ENCODE measurements around the gene HPCAL1.

The HPCAL1 gene

DNA sequence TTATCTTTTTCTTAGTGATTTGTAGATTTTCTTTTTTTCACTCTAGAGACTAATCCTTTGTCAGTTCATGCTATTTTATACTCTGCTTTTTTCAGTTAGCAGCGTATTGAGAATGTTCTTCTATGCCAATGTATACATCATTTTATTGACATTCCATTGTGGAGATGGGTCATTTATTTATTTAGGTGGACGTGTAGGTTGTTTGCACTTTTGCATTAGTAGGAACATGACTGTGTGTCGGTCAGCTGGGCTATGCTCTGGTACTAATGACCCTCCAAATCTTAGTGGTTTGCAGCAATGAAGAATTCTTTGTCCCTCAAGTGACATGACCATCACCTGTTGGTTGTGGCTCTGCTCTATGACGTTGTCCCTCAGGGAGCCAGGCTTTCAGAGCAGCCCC lies 33.6 kb downstream of the HPCAL1 start:
- no peak for DNase-seq (ENCODE audit: low read depth, low spot score)

GRCh38 chr2:10337449-10338269 lies 35.0 kb downstream of the HPCAL1 start:
- DNase-seq (ENCODE audit: low read depth, low spot score), result no peak

GRCh38 chr2:10338270-10339188 lies 35.8 kb downstream of the HPCAL1 start:
- DNase-seq (ENCODE audit: low read depth, low spot score), result no peak

- DNase-seq (ENCODE audit: low read depth, low spot score), result no peak
Observed at GRCh38 chr2:10339647-10340592, 37.2 kb downstream of the HPCAL1 start.

DNA sequence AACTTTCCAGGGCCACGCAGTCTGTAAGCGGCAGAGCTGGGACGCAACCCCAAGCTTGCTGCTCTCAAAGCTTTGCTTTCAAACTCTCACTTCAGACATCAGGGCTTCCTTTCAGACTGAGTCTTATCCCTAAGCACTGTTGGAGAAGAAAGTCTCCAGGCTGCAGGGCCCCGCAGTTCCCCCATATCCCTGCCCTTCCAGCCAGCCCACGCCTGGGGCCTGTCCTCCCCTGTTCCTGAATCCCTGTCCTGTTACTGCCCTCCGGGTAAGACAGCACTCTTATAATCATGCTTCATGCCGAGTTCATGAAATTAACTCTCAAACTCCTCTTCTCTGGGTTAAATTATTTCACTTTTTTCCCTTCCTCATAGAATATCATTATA lies 37.9 kb downstream of the HPCAL1 start:
- no peak for DNase-seq (ENCODE audit: low read depth, low spot score)

GRCh38 chr2:10341193-10341592 lies 38.5 kb downstream of the HPCAL1 start:
- no peak for DNase-seq (ENCODE audit: low read depth, low spot score)

- no peak for DNase-seq (ENCODE audit: low read depth, low spot score)
Observed at GRCh38 chr2:10342245-10342951, 39.7 kb downstream of the HPCAL1 start.

DNA sequence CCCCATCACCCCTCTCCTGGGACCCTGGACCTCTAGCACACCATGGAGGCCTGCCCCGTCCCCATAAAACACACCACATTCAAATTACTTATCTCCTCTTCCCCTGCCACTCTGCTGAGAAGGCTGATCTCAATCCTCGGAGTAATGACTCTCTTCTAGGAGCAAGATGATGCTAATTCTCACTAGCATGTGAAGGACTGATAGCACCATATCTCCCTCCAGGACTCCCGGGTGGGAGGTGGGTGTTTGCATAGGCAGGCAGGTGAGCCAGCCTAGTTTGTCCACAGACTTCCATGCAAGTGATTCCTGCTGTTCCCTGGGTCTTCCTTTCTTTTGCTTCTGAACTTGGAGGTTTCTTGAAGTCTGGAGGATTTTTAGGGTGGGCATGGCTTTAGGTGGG lies 40.5 kb downstream of the HPCAL1 start:
- DNase-seq (ENCODE audit: low read depth, low spot score), result no peak

DNA sequence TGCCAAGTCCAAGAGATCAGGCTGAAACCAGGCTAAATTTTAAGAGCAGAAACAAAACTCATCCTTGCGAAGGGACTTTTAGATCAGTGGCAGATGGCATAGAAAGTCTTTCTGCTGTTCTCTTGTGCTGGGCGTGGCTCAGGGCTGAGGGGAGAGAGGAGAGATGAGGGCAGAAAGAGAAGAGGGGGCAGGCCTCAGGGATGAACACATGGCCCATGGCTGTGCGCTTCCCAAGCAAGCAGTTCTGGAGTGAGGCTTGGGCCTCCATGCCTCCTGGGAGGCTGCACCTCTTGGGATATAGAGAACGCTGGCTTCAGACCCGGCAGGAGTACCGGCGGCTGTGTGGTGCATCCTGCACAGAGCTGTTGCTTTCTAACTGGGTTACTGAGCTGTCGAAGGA lies 41.0 kb downstream of the HPCAL1 start:
- DNase-seq (ENCODE audit: low read depth, low spot score), result no peak

DNA sequence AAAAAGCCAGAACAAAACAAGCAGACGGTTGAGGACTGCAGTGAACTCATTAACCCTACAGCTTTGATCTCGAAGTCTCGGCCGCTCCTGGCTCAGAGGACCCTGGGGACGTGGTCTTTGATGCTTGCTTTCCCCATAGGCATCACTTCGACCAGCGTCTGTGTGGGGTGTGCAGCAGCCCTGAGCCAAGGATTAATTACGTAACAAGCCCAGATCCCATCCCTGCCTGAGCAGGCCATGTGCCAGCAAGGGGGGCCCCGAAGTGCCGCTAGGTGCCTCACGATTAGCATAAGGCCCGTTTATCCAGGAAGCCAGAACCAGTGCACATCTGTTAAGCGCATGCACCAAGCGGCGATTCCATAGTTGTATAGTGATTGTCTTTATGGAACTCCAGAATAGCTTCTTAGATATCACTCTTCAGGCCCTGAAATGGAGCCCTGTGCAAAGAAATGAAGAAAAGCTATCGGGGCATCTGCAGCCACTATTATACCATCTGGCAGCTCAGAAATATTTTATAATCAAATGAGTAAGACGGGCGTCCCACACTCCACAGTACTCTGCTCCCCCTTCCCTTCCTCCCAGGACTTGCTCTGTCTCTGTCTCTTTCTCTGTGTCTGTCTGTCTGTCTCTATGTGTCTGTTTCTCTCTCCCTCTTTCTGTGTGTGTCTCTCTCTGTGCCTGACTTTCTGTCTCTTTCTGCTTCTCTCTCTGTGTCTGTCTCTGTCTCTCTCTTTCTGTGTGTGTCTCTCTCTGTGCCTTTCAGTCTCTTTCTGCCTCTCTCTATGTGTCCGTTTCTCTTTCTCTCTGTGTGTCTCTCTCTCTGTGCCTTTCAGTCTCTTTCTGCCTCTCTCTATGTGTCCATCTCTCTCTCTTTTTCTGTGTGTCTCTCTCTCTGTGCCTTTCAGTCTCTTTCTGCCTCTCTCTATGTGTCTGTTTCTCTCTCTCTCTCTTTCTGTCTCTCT lies 41.7 kb downstream of the HPCAL1 start:
- DNase-seq (ENCODE audit: low read depth, low spot score), result no peak

- no peak for DNase-seq (ENCODE audit: low read depth, low spot score)
Observed at GRCh38 chr2:10345126-10345525, 42.4 kb downstream of the HPCAL1 start.

DNA sequence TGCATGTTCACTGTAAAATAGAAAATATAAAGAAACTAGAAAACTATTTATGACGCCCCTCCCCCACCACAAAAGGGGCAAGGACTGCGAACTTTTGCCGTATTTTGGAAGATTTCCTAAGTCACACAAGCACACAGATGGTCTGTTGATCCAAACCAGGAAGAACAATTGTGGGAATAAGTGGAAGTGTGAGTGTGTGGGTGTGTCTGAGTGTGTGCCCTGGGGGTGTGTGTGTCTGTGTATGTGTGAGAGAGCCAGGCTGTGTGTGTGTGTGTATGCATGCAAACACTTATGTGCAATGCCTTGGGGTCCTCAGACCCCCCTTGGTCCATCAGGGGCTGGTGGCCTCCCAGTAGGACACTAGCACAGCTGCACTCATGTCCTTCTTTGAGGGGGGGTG lies 43.1 kb downstream of the HPCAL1 start:
- no peak for DNase-seq (ENCODE audit: low read depth, low spot score)

DNA sequence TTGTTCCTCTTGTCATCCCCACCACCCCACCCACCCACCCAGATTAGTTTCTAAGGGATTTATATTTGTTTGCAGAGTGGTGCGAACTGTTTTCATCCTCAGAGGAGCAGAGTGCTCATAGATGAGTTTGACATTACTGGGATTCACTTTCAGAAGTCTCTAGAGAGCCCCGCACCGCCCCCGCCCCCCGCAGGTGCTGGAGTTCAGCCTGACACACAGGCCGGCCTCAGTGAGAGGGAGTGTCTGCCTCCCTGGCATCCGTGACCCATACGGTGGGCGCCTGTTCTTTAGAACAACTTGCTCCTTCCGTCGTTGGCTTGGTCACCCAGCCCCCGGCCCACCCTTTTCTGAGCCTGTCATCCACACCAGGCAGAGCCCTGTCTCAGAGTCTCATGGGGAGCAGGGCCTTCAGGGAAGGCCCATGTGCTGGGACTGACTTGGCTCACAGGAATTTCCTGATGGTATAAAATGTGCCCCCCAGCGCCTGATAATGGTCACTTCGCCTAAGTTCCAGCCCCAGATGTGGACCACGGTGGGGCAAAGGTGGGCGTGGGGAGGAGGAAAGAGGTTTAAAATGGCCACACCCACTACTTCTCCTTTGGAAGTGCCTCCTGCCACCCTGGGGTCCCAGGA lies 44.3 kb downstream of the HPCAL1 start:
- no peak for DNase-seq (ENCODE audit: low read depth, low spot score)

DNA sequence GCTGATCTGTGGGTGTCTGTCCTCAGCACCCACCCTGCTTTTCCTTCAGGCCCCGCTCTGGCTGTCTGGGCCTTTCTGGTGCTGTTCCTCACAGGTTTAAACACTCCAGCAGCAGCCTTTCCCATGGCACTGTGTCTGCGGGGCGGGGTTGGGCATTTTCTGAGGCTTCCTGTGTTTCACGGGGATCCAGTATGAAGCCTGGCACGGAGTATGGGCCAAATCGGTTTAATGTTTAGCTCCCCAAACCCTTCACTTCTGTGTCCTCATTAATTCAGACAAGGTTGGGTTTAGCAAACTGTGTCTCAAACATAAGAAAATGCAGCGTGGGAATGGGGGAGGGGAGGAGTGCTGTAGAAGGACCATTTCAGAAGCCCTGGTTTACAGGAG lies 44.9 kb downstream of the HPCAL1 start:
- DNase-seq (ENCODE audit: low read depth, low spot score), result no peak

DNA sequence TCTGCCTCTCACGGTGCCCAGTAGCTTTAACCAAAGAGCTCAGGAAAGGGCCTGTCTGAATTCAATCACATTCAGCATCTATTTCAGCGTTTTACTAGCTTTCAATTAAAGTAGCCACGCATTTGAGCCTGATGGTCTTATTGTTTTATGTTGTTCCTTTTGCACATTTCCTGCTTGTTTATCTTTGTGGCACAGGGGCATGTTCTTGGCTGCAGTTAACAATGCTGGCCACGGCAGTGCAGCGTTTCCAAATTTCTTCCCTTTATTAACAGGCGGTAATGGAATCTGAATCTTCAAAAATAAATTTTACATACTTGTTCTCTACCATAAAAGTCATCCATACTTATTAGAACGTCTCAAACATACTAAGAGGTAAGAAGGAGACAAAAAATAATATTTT lies 46.2 kb downstream of the HPCAL1 start:
- no peak for DNase-seq (ENCODE audit: low read depth, low spot score)

GRCh38 chr2:10350761-10351160 lies 48.1 kb downstream of the HPCAL1 start:
- DNase-seq (ENCODE audit: low read depth, low spot score), result no peak

- no peak for DNase-seq (ENCODE audit: low read depth, low spot score)
Observed at GRCh38 chr2:10352361-10352760, 49.7 kb downstream of the HPCAL1 start.

- no peak for DNase-seq (ENCODE audit: low read depth, low spot score)
Observed at GRCh38 chr2:10352972-10353371, 50.3 kb downstream of the HPCAL1 start.

GRCh38 chr2:10353931-10354330 lies 51.2 kb downstream of the HPCAL1 start:
- no peak for DNase-seq (ENCODE audit: low read depth, low spot score)
